NCI-H1436 treated with DMSO at 0.1 percent for 48 hours (cell line): ENCODE measurements around the gene RC3H2.

ENCODE experiments used
- DNase-seq: peaks from one replicate; lab custom pipeline; 2025; lab: John Stamatoyannopoulos, UW

RC3H2 gene

GRCh38 chr9:122808141-122808540, 97.0 kb downstream of the RC3H2 start:
- DNase-seq, result no peak

- DNase-seq, result no peak
These were observed 97.8 kb downstream of the RC3H2 start for GRCh38 chr9:122807271-122807900.

DNA sequence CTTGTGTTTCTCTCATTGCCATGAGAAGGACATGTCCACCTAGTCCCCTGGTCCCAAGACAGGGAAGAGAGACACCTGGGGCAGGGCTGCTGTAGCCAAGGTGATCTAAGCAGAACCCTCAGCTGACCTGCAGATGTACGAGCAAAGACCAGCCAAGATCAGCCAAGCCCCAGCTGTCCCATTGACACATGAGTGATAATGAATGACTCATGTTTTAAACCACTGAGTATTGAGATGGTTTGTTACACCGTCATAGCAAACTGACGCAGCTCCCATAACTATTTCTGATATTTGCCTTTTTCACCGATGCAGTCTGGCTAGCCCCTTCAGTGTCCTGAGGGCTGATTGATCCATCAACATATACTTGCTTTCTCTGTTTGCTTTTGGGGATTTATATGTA, 98.5 kb downstream of the RC3H2 start:
- no peak for DNase-seq

- no peak for DNase-seq
These were observed 104.8 kb downstream of the RC3H2 start, which contains the start of gene OR1K1 for GRCh38 chr9:122800066-122801060. OR1K1 (plus strand) TSS chr9:122800123; CDS start chr9:122800123, 0 bp downstream.

DNA sequence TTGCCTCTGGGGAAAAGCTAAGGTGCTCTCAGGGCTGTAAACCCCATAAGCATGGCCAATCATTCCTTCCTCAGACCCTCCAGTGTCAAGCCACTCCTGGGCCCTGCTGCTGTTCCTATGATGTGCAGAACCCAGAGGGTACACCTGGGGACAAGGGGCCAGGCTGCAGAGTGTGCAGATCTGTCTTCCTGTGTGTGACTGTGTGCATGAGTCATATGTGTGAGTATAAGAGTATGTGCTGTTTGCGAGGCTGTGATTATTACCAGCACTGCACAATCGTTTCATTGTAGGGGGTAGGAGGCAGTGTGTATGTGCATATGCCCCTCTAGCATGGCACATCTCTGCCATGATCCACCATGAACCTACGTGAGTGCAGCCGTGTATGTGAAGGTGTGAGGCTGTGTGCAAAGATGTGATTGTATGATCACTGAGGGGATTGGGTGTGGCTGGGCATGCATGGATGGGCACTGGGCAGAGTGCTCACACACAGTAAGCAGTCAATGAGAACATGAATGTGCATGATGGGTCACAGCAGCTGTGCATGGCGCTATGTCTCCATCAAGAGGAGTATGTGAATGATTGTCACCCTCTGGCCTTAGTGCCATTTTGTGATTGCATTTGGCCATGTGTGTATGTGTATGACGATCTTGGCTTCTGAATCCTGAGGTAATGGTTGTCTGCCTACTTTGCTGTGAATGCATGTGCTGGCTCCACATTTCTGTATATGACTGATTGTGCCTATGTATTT, 107.7 kb downstream of the RC3H2 start:
- no peak for DNase-seq
